SK-N-SH (cell line): Measurements from ENCODE around the gene CFAP74. TPM values are rescaled to one million over a fixed set of nuclear protein-coding genes. Genes with fewer than 3 reads are reported as not detected.

Experiments
- CTCF ChIA-PET: fragments of 300-600, 350-600 bp; formaldehyde crosslinking; extraction: SDS; loops from one replicate; lab custom pipeline; 2021; lab: Yijun Ruan, JAX
- POLR2A ChIA-PET: fragments of 350-600 bp; sonication (Branson Sonifier 250); formaldehyde crosslinking; extraction: SDS; loops from one replicate; lab custom pipeline; 2020; ENCODE audit warnings: antibody characterized with exemption, inconsistent platforms; lab: Yijun Ruan, JAX
- DNase-seq: peaks from one replicate; pipeline ENCODE4 v3.0.0; 2012
- H2AFZ ChIP-seq: fragments of 200-600 bp; sonication (generic); 2 replicates; pipeline ENCODE4 v1.8.1; 2016; ENCODE audit warnings: antibody characterized with exemption, mild to moderate bottlenecking, low read depth
- H3F3A ChIP-seq: fragments of 200-600 bp; sonication (generic); replicated peaks from 2 replicates; pipeline ENCODE3; 2016; ENCODE audit warnings: antibody characterized with exemption, mild to moderate bottlenecking; ENCODE audit not compliant: insufficient read depth
- H3K27ac ChIP-seq, 2 experiments: fragments of 200-500 bp in 1 of 2; fragments of 200-600 bp in 1 of 2; sonication (Bioruptor generic) in 1 of 2; sonication (generic), shearing (Covaris generic) in 1 of 2; 2 replicates each; pipeline versions ENCODE4 v1.5.1 to v1.6.1; 2014 to 2016; ENCODE audit warnings: low read depth in 2 of 2, inconsistent platforms in 1 of 2, low read length in 1 of 2, mild to moderate bottlenecking in 1 of 2, mixed read lengths in 1 of 2
- H3K27me3 ChIP-seq: fragments of 200-600 bp; sonication (generic), shearing (Covaris generic); 2 replicates; pipeline ENCODE4 v1.6.1; 2016; ENCODE audit warnings: mixed run types; ENCODE audit not compliant: insufficient read depth
- H3K36me3 ChIP-seq, 2 experiments: fragments of 200-500 bp in 1 of 2; fragments of 200-600 bp in 1 of 2; sonication (Bioruptor generic) in 1 of 2; sonication (generic) in 1 of 2; replicated peaks in 1 of 2; 2 replicates each; pipeline versions ENCODE3 to v1.5.1; 2014 to 2016; ENCODE audit warnings: low read length in 1 of 2, mild to moderate bottlenecking in 1 of 2; ENCODE audit not compliant: insufficient read depth in 2 of 2, control insufficient read depth in 1 of 2
- H3K4me1 ChIP-seq, 2 experiments: fragments of 200-500 bp in 1 of 2; fragments of 200-600 bp in 1 of 2; sonication (Bioruptor generic) in 1 of 2; sonication (generic), shearing (Covaris generic) in 1 of 2; 2 replicates each; pipeline versions ENCODE4 v1.5.1 to v1.6.1; 2014 to 2016; ENCODE audit warnings: low read depth in 1 of 2, low read length in 1 of 2, mixed run types in 1 of 2; ENCODE audit not compliant: insufficient read depth in 2 of 2, control insufficient read depth in 1 of 2
- H3K4me2 ChIP-seq: fragments of 200-600 bp; sonication (generic), shearing (Covaris generic); 2 replicates; pipeline ENCODE4 v1.6.1; 2017; ENCODE audit warnings: mixed run types
- H3K4me3 ChIP-seq, 2 experiments: fragments of 200-500 bp in 1 of 2; fragments of 200-600 bp in 1 of 2; sonication (Bioruptor generic) in 1 of 2; sonication (generic), shearing (Covaris generic) in 1 of 2; 2 replicates each; pipeline versions ENCODE4 v1.5.1 to v1.8.1; 2014 to 2016; ENCODE audit warnings: low read depth in 2 of 2, inconsistent platforms in 1 of 2, low read length in 1 of 2, mild to moderate bottlenecking in 1 of 2, mixed read lengths in 1 of 2, moderate library complexity in 1 of 2
- H3K79me2 ChIP-seq: fragments of 200-600 bp; sonication (generic); 2 replicates; pipeline ENCODE4 v1.8.1; 2017; ENCODE audit warnings: mild to moderate bottlenecking; ENCODE audit not compliant: insufficient read depth
- H3K9ac ChIP-seq: fragments of 200-600 bp; sonication (generic); 2 replicates; pipeline ENCODE4 v1.6.1; 2017; ENCODE audit warnings: mixed run types
- H3K9me2 ChIP-seq: fragments of 200-600 bp; sonication (generic); 2 replicates; pipeline ENCODE4 v1.6.1; 2017; ENCODE audit warnings: mixed run types
- H3K9me3 ChIP-seq: fragments of 200-600 bp; sonication (generic); 2 replicates; pipeline ENCODE4 v1.6.1; 2017; ENCODE audit warnings: mixed run types, mild to moderate bottlenecking, moderate library complexity
- H4K20me1 ChIP-seq: fragments of 200-600 bp; sonication (generic); 2 replicates; pipeline ENCODE4 v1.6.1; 2017; ENCODE audit warnings: mild to moderate bottlenecking, mixed run types; ENCODE audit not compliant: insufficient read depth
- ELF1 ChIP-seq: IDR thresholded peaks from 2 replicates; pipeline ENCODE4 v1.4.0; 2012
- EP300 ChIP-seq, 2 experiments: IDR thresholded peaks; 2 replicates each; pipeline versions ENCODE4 v1.4.0 to v1.6.1; 2012; ENCODE audit warnings: borderline replicate concordance in 1 of 2, low read depth in 1 of 2, low read length in 1 of 2
- FOXJ3 ChIP-seq: sonication (generic); formaldehyde crosslinking; IDR thresholded peaks from 2 replicates; pipeline ENCODE4 v1.5.1; 2020; ENCODE audit warnings: mild to moderate bottlenecking, missing genetic modification reagents
- FOXM1 ChIP-seq: IDR thresholded peaks from 2 replicates; pipeline ENCODE4 v1.4.0; 2012; ENCODE audit warnings: low read depth, mild to moderate bottlenecking
- GABPA ChIP-seq: IDR thresholded peaks from 2 replicates; pipeline ENCODE4 v1.4.0; 2012; ENCODE audit warnings: low read depth, mild to moderate bottlenecking
- GATA2 ChIP-seq: sonication (generic); formaldehyde crosslinking; IDR thresholded peaks from 2 replicates; pipeline ENCODE4 v1.5.0; 2020; ENCODE audit warnings: mild to moderate bottlenecking, missing genetic modification reagents
- MEF2A ChIP-seq: IDR thresholded peaks from 2 replicates; pipeline ENCODE4 v1.4.0; 2012; ENCODE audit warnings: low read depth, borderline replicate concordance
- NFIC ChIP-seq: IDR thresholded peaks from 2 replicates; pipeline ENCODE4 v1.4.0; 2012; ENCODE audit warnings: borderline replicate concordance
- RAD21 ChIP-seq: IDR thresholded peaks from 2 replicates; pipeline ENCODE4 v1.6.1; 2012; ENCODE audit warnings: mild to moderate bottlenecking, low read length
- RFX5 ChIP-seq: IDR thresholded peaks from 2 replicates; pipeline ENCODE4 v1.6.1; 2012; ENCODE audit warnings: mild to moderate bottlenecking, improper control_type of control experiment, low read length
- RXRA ChIP-seq: IDR thresholded peaks from 2 replicates; pipeline ENCODE4 v1.4.0; 2012; ENCODE audit warnings: low read depth, mild to moderate bottlenecking, borderline replicate concordance
- SIN3A ChIP-seq: IDR thresholded peaks from 2 replicates; pipeline ENCODE4 v1.6.1; 2012; ENCODE audit warnings: low read depth, mild to moderate bottlenecking, low read length, moderate library complexity, borderline replicate concordance
- TCF12 ChIP-seq: IDR thresholded peaks from 2 replicates; pipeline ENCODE4 v1.4.0; 2012
- TEAD4 ChIP-seq: IDR thresholded peaks from 2 replicates; pipeline ENCODE4 v1.4.0; 2012; ENCODE audit warnings: mild to moderate bottlenecking, borderline replicate concordance; ENCODE audit not compliant: insufficient read depth
- YY1 ChIP-seq: IDR thresholded peaks from 2 replicates; pipeline ENCODE4 v1.4.0; 2012; ENCODE audit warnings: low read depth, mild to moderate bottlenecking
- WGBS: methylation state at CpG from one replicate; pipeline ENCODE4 v1.1.6; 2017; ENCODE audit warnings: low lambda C conversion rate; 5-methylcytosine and 5-hydroxymethylcytosine counted together
- polyA plus RNA-seq, 3 experiments: library from polyadenylated mRNA; depleted of rRNA; stranded (reverse); fragments of >200 nt; gene quantifications; 2 replicates each; pipeline ENCODE4 v1.2.3, GENCODE V29; 2012
- TF ChIP-seq, protein P1 (sequence below): IDR thresholded peaks from 2 replicates; pipeline ENCODE4; 2012
- TF ChIP-seq, protein P2 (sequence below): IDR thresholded peaks from 2 replicates; pipeline ENCODE4 v1.4.0; 2012; ENCODE audit warnings: low read depth
- TF ChIP-seq, protein P3 (sequence below): fragments of 200-600 bp; sonication (generic); IDR thresholded peaks from 2 replicates; pipeline ENCODE4 v1.6.1; 2017; ENCODE audit warnings: antibody characterized with exemption, mild to moderate bottlenecking, moderate library complexity

The CFAP74 gene
- polyA plus RNA-seq, 1 of the 3 experiments (the other 2 are of a cell fraction) = not detected

DNA sequence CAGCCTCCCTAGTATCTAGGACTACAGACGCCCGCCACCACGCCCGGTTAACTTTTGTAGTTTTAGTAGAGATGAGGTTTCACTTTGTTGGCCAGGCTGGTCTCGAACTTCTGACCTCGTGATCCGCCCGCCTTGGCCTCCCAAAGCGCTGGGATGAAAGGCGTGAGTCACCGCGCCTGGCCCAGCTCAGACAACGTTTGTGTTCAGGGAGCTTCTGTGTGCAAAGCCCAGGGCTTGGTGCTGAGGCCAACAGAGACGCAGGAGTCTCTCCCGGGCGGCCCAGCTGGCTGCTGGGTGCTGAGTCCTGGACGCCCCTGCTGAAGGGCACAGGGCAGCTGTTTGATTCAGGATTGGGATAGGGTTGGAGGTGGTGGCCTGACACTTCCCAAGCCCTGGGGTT, 49.6 kb upstream of the CFAP74 start (continued):
- TF ChIP-seq NFIC (no peak), GABPA (no peak), TCF12 (no peak)
- TF ChIP-seq, protein P1, sequence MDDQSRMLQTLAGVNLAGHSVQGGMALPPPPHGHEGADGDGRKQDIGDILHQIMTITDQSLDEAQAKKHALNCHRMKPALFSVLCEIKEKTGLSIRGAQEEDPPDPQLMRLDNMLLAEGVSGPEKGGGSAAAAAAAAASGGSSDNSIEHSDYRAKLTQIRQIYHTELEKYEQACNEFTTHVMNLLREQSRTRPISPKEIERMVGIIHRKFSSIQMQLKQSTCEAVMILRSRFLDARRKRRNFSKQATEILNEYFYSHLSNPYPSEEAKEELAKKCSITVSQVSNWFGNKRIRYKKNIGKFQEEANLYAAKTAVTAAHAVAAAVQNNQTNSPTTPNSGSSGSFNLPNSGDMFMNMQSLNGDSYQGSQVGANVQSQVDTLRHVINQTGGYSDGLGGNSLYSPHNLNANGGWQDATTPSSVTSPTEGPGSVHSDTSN = no peak
- TF ChIP-seq, all 33 proteins: peak for 0

DNA sequence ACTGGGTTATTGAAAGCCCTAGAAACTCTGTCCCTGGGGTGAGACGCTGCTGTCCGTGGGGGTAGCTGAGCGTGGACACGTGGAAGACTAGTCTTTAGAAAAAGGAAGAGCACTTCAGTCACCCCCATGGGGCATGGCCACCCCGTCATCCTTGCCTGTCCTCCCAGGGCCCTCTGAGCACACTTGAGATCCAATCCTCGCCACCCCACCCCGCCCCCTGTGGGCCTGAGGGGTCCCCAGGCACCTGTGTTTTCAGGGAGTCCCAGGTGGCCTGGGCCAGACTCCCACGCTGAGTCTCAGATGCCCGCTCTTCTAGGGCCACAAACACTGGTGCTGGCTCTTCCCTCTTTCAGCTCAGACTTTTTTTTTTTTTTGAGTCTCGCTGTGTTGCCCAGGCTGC, 49.2 kb upstream of the CFAP74 start:
- no peak overlapping the region for H2AFZ ChIP-seq
- no peak for TF ChIP-seq RAD21
- no peak for TF ChIP-seq FOXM1
- no peak for TF ChIP-seq ELF1
- no peak for TF ChIP-seq FOXJ3 (CRISPR knock-in tag)
- TF ChIP-seq TEAD4 = no peak
- TF ChIP-seq EP300 (IDR thresholded peaks at IDR 0.05; ENCODE audit: borderline replicate concordance in 1 of 2, low read depth in 1 of 2, low read length in 1 of 2) = no peak
- no peak for TF ChIP-seq YY1
- TF ChIP-seq MEF2A = no peak
- no peak for TF ChIP-seq GABPA
- TF ChIP-seq SIN3A = no peak
- no peak for TF ChIP-seq RXRA
- TF ChIP-seq, protein P2, sequence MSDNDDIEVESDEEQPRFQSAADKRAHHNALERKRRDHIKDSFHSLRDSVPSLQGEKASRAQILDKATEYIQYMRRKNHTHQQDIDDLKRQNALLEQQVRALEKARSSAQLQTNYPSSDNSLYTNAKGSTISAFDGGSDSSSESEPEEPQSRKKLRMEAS = no peak
- no peak for TF ChIP-seq RFX5
- TF ChIP-seq, all 33 proteins: peak for 0
- Histone ChIP-seq H3K79me2 (no peaks in the 10 kb centered on the region), H3K4me3 (no peak overlapping the region), H3K9me3 (no peaks in the 10 kb centered on the region), H3K9ac (no peak overlapping the region), H3K4me2 (no peak overlapping the region), H3K27me3 (no peaks in the 10 kb centered on the region), H3F3A (no peaks in the 10 kb centered on the region), H3K9me2 (no peaks in the 10 kb centered on the region), H4K20me1 (no peaks in the 10 kb centered on the region), H3K36me3 (no peaks in the 10 kb centered on the region), H3K27ac (no peak overlapping the region), H3K4me1 (peaks cover 0 to 17% of the 10 kb centered on the region in 2 experiments; a peak in 1 of 4 replicates)
- CTCF ChIA-PET = interaction anchor here (1.5 kb wide), 1 partner anchor 8 kb away, joined by 5 read pairs; no protein-coding TSS in a partner anchor
- no peak for DNase-seq
- 96% methylated on average over 7 of the region's 10 CpGs for WGBS
- POLR2A ChIA-PET = no interaction called here

DNA sequence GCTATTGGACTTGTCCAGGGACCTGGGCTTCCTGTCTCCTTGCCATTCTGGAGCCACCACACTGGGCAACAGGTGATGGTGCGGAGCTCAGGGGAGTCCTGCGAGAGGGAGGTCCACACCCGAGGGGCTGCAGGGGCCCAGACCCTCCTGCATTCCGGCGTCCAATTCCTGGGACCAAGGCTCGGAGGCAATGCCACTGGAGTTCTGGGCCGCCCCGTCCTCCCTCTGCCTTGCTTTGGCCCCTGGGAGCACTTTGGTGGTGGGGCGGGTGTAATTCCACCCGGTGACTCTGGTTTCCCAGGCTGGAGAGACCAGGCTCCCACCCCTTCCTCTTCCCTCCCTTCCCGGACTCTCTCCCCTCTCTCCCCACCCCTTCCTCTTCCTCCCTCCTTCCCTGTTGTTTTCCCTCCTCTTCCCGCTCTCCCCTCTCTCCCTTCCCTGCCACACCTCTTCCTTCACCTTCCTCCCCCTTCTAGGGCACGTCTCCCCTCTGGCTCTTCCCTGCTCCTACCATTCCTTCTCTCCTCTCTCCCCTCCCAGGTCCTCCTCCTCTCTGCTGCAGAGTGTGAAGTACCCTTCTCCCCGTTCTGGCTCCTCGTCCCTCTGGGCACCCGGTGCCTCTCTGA, 48.6 kb upstream of the CFAP74 start:
- H3K27me3 ChIP-seq = no peaks in the 10 kb centered on the region
- no peaks in the 10 kb centered on the region for H3K9me3 ChIP-seq
- H2AFZ ChIP-seq = no peak overlapping the region
- H3F3A ChIP-seq = no peaks in the 10 kb centered on the region
- DNase-seq = no peak
- no peaks in the 10 kb centered on the region for H4K20me1 ChIP-seq
- H3K4me1 ChIP-seq = peaks cover 0 to 17% of the 10 kb centered on the region in 2 experiments; a peak in 1 of 4 replicates
- H3K4me3 ChIP-seq = no peak overlapping the region
- H3K9me2 ChIP-seq = no peaks in the 10 kb centered on the region
- no peaks in the 10 kb centered on the region for H3K79me2 ChIP-seq
- TF ChIP-seq GABPA (no peak), FOXJ3 (CRISPR knock-in tag) (no peak), GATA2 (CRISPR knock-in tag) (no peak), NFIC (no peak)
- TF ChIP-seq, protein P3, sequence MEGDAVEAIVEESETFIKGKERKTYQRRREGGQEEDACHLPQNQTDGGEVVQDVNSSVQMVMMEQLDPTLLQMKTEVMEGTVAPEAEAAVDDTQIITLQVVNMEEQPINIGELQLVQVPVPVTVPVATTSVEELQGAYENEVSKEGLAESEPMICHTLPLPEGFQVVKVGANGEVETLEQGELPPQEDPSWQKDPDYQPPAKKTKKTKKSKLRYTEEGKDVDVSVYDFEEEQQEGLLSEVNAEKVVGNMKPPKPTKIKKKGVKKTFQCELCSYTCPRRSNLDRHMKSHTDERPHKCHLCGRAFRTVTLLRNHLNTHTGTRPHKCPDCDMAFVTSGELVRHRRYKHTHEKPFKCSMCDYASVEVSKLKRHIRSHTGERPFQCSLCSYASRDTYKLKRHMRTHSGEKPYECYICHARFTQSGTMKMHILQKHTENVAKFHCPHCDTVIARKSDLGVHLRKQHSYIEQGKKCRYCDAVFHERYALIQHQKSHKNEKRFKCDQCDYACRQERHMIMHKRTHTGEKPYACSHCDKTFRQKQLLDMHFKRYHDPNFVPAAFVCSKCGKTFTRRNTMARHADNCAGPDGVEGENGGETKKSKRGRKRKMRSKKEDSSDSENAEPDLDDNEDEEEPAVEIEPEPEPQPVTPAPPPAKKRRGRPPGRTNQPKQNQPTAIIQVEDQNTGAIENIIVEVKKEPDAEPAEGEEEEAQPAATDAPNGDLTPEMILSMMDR = no peak
- TF ChIP-seq, all 33 proteins: peak for 0
- POLR2A ChIA-PET = no interaction called here
- CTCF ChIA-PET = interaction anchor here (0.7 to 4.5 kb wide), 3 partner anchors 24 to 108 kb away, joined by 3 to 30 read pairs (median 4); no protein-coding TSS in a partner anchor
- H3K27ac ChIP-seq = no peak overlapping the region
- no peaks in the 10 kb centered on the region for H3K36me3 ChIP-seq
- no peak overlapping the region for H3K4me2 ChIP-seq
- no peak overlapping the region for H3K9ac ChIP-seq
- WGBS = 85% methylated on average over 13 of the region's 16 CpGs
